GM10266 (cell line): ENCODE results near the gene RAB3GAP2.
A peak's percentile ranks its signal among the peaks of the same experiment; 100 is the strongest.

ENCODE experiments used
- DNase-seq: peaks from one replicate; pipeline ENCODE4 v3.0.0; 2012; ENCODE audit errors: extremely low spot score
- TF ChIP-seq, protein P1 (sequence below): IDR thresholded peaks from 2 replicates; pipeline ENCODE4 v1.5.1; 2012; ENCODE audit warnings: mild to moderate bottlenecking, low read depth; ENCODE audit not compliant: control insufficient read depth, insufficient read depth; ENCODE audit errors: missing control alignments

The RAB3GAP2 gene

DNA sequence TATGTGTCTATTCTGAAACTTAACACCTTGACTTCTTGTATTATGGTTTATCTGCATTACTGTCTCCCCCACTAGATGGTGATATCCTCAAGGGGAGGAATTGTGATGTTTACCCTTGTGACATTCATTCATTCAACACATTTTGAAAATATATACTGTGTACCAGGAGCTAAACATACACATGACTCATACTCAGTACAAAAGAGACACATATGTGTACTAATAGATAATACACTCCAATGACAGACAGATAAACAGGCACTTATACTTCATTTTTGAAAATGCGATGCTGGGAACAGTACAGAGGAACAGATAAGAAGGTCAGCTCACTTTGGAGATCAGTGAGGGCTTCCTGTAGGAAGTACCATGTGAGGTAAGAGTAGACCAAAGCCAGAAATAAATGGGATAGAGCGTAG is 8.9 kb upstream of the RAB3GAP2 start:
- DNase-seq: no peak

DNA sequence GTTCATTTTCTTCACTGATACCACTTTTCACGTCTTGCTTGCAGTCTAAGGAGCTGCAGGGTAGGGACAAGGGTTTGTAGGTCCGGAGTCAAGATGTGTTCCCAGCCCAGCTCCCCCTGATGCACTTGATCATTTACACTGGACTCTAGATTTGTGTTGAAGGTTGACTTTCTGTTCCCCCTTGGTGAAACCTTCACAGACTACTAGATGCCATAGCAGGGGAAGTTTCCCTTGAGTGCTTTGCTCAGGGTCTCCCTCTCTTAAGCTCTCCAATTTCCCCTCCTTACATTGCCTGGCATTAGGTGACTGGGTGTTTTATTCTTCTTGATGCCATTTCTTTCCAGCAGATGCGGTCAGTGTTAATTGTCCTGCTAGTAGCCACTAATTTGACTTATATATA is 8.0 kb upstream of the RAB3GAP2 start:
- no peak for DNase-seq
- TF ChIP-seq, protein P1, sequence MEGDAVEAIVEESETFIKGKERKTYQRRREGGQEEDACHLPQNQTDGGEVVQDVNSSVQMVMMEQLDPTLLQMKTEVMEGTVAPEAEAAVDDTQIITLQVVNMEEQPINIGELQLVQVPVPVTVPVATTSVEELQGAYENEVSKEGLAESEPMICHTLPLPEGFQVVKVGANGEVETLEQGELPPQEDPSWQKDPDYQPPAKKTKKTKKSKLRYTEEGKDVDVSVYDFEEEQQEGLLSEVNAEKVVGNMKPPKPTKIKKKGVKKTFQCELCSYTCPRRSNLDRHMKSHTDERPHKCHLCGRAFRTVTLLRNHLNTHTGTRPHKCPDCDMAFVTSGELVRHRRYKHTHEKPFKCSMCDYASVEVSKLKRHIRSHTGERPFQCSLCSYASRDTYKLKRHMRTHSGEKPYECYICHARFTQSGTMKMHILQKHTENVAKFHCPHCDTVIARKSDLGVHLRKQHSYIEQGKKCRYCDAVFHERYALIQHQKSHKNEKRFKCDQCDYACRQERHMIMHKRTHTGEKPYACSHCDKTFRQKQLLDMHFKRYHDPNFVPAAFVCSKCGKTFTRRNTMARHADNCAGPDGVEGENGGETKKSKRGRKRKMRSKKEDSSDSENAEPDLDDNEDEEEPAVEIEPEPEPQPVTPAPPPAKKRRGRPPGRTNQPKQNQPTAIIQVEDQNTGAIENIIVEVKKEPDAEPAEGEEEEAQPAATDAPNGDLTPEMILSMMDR: no peak

More for the DNA sequence above, 8.9 kb upstream of the RAB3GAP2 start:
- TF ChIP-seq, protein P1: peak; percentile 32

GRCh38 chr1:220278991-220279390 is 6.7 kb upstream of the RAB3GAP2 start:
- TF ChIP-seq, protein P1: no peak
- no peak for DNase-seq

GRCh38 chr1:220275430-220275829 is 3.2 kb upstream of the RAB3GAP2 start:
- no peak for DNase-seq
- TF ChIP-seq, protein P1: no peak

GRCh38 chr1:220274251-220274855 is 2.1 kb upstream of the RAB3GAP2 start:
- TF ChIP-seq, protein P1: no peak
- DNase-seq: no peak

GRCh38 chr1:220272841-220273090 is 513 bp upstream of the RAB3GAP2 start:
- TF ChIP-seq, protein P1: no peak
- no peak for DNase-seq

GRCh38 chr1:220271706-220272046 is 577 bp downstream of the RAB3GAP2 start:
- no peak for DNase-seq
- TF ChIP-seq, protein P1: no peak
